Body of pancreas (tissue), 4 donors: ENCODE measurements around the gene RNASE12.

Experiments
- CTCF ChIP-seq, 7 experiments: fragments of 450-650 bp in 4 of 7; fragments of 200-600 bp in 3 of 7; sonication (generic) in 3 of 7; IDR thresholded peaks; one replicate each; pipeline ENCODE4 v1.5.1; 2016 to 2019; ENCODE audit warnings: antibody characterized with exemption in 7 of 7
- POLR2A ChIP-seq, 3 donors: fragments of 450-650 bp; IDR thresholded peaks; one replicate each; pipeline ENCODE4 v1.6.1; 2016; ENCODE audit warnings: antibody characterized with exemption in 3 of 3, mild to moderate bottlenecking in 2 of 3

GRCh38 chr14:20631023-20631879 lies 40.1 kb upstream of the RNASE12 start:
- no peak for TF ChIP-seq CTCF (IDR thresholded peaks at IDR 0.05)
- no peak for TF ChIP-seq POLR2A (IDR thresholded peaks at IDR 0.05)
